Activated effector memory CD4-positive, alpha-beta T cell treated with Interleukin-2 at 50 U/mL for 16 hours (primary cell): ENCODE results near the gene C9orf152.
"Not testable (repeated sequence)": the region's sequence is repeated elsewhere in the genome, so short reads cannot be mapped to it uniquely, and the experiment has no call there.

ENCODE experiments used
- DNase-seq: peaks from one replicate; pipeline ENCODE4 v3.0.0-alpha.2; 2020

C9orf152 gene

DNA sequence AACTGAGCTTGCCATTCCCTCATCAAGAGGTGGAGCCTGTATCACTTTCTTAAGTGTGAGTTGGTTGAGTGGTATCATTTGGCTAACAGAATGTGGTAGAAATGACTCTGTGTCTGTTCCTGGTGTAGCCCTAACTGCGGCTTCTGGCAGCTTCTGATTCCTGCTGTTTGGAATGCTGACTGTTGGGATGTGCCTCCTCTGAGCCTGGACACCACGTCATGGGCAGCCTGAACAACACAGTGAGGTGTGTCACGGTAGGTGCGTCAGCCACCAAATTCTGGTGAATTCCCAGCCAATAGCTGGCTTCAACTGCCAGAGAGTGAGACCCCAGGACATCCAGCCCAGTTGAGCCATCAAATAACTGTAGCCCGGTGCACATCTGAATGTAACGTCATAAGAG is 6.1 kb upstream of the C9orf152 start:
- DNase-seq, result no peak

DNA sequence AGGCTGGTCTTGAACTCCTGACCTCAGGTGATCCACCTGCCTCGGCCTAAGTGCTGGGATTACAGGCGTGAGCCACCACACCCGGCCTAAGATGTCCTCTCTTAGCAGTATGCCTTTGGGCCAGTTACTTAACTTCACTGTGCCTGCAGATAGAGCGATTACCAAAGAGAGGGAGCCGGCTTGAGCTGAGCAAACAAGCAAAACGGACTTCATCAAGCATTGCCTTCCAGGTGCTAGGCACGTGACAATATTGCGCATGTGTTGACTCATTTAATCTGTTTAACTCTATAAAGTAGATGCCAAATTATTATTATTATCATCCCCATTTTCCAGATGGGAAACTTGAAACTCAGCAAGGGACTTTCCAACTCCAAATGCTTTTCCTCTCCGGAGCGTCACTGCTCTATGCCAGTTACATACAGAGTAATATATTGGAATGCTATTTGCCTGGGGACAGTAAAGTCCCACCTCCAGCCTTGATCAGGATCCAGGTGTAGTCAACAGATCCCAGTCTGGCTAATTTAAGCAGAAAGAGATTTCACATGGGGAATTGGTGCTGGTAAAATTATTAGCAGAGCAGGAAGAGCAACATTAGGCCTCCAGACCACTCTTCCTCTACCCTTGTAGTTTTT is 5.6 kb upstream of the C9orf152 start:
- DNase-seq, result no peak

DNA sequence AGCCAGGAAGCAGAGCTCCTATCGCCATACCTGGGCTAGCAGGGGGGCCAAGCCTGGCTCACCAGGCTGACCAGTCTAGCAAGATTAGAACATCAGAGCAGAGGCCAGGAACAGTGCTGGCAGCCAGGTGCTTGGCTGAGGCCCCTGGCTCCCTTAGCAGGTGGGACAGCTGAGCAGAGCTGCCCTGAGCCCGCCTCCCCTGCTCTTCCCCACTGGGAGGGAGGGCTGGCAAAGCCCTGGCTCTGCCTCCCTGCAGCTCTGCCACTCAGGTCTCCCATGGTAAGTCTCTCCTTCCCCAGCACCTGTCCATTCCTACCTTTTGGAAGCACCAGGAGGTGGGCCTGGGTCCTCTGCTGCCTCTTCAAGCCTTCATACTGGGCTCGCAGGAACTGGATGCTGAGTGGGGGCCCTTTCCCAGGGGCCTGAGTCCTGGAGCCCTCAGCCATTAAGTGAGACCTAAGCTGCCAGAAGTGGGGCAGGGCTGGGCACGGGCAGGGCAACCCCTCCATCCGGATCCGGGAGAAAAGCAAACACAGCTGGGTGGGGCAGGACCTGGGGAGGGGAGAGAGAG is 803 bp downstream of the C9orf152 start:
- no peak for DNase-seq

DNA sequence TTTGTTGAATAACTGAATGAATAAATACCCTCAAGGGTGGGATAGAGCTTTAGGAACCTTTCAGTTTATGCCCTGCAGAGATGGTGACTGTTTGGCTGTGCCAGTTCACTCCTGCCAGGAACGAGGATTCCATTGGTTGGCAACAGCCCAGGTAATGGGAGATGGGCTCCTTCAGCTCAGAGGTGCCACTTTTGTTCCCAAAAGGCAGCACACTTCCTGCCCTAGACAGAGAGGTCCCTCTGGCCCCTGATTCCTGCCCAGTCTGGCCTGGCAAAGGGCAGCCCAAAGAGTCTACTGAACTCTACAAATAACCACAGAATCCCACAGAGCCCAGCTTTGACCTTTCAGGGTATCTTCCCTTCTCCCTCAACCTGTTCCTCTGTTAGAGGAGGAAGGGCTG is 1.6 kb downstream of the C9orf152 start:
- DNase-seq, result no peak

DNA sequence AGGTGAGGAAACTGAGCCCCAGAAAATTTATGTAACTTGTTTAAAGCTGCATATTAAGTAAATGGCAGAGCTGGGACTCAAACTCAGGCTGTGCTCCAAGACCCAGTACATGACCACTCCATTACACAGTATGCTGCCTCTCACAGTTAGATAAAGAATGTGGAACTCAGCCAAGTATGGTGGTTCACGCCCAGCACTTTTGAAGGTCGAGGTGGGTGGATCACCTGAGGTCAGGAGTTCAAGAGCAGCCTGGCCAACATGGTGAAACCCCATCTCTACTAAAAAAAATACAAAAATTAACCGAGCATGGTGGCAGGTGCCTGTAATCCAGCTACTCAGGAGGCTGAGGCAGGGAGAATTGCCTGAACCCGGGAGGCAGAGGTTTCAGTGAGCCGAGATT is 2.3 kb downstream of the C9orf152 start:
- DNase-seq, result not testable (repeated sequence)

DNA sequence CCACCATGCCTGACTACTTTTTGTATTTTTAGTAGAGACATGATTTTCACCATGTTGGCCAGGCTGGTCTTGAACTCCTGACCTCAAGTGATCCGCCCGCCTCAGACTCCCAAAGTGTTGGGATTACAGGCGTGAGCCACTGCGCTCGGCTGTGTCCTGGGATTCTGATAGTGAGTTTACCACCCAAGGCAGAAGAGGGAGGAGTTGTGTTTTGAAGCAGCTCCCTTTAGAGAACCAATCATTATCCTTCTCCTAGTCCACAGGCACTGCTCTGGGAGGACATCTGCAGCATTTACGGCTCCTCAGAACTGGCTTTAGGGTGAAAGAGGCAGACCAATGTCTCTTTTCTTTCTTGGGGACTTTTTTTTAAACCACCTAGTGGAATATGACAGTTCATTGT is 5.7 kb downstream of the C9orf152 start:
- DNase-seq, result no peak

DNA sequence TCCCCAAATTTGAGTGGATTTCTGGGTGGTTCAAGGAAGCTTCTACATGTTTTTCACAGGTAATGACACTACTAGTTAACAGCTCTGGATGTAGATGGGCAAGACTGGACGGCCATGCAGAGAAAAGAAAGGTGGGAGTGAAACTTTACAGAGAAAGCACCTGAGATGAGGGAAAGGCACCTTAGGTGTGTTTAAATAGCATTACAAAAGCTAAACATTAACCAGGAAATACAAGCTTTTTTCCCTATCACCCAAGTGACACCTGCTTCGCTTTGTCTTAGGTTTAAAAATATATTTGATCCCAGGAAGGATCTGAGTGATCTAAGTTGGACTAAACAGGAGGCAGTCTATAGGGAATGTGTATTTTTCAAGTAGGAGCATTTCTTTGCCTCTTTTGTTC is 8.3 kb downstream of the C9orf152 start:
- DNase-seq, result no peak

DNA sequence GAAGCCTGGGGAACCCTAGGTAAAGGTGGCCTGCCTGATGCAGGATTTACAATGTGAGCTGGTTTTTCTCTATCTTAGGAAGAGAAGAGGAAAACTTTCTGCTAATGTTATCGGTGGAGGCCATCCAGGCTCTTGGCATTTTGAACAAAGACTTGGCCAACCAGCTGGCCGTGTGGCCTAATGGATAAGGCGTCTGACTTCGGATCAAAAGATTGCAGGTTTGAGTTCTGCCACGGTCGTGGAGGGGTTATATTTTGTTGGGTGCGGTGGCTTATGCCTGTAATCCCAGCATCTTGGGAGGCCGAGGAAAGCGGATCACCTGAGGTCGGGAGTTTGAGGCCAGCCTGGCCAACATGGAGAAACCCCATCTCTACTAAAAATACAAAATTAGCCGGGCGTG is 9.6 kb downstream of the C9orf152 start:
- no peak for DNase-seq

DNA sequence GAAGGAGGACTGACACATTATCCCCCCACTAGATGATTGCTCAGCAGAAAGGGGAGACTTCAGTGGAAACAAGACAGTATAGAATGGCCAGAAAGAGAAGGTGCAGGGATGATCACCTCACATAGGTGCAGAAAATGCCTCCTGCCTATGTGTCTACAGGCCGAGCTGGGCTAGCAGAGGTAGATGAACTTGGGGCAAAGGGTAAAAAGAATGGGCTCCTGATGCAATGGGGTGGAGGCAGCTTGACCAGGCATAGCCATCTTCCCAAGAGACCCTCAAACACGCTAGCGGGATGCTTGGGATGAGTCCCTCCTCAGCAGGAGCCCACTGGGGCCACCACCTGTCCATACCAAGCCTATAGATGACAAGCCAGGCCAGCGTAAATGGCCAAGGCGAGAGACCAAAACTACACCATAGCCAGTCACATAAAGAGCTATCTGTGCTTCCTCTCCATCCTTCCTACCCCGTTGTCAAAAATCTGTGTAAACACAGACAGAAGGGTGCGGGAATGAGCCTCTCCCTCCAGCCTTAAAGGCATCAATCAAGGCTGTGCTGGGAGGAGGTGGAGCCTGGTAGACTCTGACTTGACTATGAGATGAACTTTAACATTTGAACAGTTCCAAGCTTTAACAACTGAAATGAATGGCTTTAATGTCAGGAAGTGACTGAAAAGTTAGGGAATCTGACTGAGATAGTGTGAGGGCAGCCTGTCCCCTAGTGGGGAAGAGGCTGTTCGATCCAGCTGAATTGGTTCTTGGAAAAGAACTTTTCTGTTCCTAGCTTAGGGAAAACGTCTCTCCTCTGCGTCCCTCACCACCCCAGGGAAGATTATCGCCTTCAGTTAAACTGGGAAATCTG is 10.4 kb downstream of the C9orf152 start:
- no peak for DNase-seq

DNA sequence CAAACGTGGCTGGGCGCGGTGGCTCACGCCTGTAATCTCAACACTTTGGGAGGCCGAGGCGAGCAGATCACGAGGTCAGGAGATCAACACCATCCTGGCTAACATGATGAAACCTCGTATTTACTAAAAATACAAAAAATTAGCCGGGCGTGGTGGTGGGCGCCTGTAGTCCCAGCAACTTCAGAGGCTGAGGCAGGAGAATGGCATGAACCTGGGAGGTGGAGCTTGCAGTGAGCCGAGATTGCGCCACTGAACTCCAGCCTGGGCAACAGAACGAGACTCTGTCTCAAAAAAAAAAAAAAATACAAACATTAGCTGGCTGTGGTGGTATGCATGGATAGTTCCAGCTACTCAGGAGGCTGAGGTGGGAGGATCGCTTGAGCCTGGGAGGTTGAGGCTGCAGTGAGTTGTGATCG is 11.9 kb downstream of the C9orf152 start:
- DNase-seq, result not testable (repeated sequence)

DNA sequence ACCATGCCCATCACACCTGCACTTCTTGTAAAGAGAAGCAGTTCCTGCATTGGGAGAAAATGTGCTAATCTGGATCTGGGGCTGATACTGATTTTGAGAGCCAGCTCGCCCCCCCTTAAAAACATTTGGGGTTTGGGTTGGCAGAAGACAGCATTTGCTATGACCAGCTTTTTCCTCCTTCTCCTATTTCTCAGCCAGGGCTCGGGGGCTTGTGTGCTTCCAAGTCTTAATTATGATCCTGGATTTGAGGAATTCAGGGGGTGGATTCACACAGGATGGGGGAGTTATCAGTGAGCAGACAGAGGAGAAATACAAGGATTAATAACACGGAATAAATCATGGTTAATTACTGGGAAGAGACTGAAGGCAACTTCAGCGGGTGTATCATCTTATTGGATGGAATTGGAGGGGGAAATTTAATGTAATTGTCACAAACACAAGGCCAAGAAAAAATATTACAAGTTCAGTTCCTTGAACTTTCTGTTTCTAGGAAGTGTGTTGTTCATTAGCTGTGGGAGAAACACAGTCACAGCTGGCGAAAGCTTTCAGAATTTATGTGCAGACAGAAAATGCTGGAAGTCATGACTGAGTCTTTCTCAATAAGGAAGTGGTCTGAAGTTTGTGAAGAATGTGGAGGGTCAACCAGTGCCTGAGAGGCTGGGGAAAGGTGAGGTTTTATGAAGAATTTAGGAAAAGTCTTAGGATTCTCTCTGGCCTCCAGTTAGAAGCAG is 15.3 kb downstream of the C9orf152 start:
- DNase-seq, result no peak

DNA sequence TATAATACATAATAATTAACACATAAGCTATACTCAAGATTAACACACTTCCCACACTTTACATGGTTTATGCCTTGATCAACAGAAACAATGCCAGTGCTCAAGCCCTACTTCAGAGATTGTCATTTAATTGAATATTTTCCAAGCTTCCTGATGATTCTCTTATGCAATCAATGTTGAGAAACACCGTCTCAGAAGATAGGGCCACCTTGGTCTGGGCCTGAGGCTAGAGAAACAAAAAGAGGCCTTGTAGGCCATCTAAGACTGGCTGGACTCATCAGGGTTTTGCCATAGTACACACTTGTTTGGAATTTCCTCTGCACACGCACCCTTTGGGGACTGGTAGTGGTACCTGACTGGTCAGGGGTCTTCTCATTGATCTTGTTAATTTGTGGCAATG is 16.3 kb downstream of the C9orf152 start:
- DNase-seq, result no peak

DNA sequence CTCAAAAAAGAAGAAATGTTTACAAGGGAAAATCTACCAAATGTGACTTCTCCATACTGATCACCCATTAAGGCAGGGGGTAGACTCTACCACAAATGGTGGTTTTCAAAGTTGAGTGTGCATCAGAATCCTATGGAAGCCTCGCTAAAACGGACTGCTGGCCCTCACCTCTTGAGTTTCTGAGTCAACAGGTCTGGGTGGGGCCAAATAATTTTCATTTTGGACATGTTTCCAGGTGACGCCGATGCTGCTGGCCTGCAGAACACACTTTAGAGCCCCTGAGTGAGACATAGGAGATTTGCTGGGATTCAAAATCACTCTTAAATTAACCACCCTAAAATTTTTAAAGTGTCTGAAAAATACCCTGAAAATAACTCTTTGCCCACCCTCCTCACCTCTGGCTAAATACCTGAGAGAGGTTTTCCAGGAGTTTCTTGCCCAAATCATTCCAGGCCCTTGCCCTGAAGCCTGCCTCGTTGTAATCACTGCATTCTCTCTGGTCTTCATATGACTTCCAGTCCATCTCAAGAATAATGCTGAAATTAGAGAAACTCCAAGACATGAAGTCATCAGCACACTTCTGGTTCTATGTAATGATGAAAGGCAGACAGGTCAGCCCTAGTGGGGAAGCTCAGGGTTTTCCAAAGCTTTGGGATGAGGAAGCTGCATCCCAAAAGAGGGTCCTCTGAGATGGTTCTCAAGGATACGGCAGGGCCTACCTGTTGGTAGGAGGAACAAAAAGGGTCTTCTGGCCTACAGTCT is 18.2 kb downstream of the C9orf152 start:
- no peak for DNase-seq

DNA sequence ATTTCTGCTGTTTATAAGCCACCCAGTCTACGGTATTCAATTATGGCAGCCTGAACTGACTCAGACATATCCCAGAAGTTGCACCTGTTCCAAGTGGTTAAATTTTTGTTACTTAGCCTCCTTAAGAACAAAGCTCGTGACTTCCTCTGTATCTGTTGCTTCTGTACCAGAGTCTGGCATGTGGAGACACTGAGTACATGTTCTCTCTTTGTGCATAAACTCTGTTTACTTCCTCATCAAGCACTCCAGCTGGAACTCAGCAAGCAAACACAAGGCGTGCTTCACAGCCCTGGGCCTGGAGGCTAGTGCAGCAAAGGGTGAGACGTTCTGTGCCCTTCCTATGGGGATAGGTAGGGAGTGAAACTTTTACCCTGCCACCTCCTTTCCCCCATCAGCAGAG is 19.0 kb downstream of the C9orf152 start:
- no peak for DNase-seq

DNA sequence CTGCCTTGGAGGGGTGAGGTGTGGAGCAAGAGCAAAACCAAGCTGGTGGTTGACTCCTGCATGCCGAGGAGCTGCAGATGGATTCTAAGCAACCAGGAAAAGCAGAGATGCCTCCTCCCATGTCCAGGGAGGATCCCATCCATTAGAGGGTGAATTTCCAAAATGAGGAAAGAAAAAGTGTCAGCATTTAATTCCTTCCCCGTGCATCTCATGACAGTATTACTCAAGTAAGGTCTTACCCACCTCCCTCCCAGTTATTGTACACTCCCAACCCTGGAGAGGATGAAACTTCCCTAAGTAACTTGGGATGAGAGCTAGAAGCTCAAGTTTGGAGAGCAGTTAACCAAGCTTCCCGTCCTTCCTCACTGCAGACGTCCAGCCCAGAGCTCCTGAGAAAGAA is 19.9 kb downstream of the C9orf152 start:
- no peak for DNase-seq

DNA sequence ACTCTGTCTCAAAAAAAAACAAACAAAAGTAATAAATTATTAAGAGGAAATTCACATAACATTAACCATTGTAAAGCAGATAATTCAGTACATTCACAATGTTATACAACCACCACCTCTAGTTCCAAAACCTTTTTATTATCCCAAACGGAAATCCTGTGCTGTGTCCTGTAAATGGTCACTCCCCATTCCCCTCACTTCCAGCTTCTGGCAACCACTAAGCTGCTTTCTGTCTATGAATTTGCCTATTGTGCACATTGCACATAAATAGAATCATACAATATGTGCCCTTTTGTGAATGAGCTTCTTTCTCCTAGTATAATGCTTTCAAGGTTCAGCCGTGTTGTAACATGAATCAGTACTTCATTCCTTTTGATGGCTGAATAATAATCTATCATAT is 20.8 kb downstream of the C9orf152 start:
- no peak for DNase-seq

DNA sequence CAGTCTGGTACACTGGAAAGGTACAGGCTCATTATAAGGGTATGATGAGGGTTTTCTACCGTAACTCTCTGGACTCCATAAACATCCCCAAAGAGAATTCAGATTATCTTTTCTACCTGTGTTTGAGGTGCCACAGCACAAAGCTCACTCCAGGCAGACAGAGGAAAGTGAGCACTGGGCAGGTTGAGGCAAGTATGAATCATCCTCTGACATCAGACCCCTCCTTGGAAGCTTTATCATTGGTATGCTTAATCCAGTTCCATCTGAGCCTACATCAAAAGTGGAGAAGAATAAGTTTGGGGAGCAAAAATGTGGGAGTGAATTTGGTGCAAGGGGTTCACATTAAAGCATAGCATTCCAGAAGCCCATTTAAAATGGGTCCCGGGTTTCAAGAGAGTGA is 21.7 kb downstream of the C9orf152 start:
- no peak for DNase-seq

DNA sequence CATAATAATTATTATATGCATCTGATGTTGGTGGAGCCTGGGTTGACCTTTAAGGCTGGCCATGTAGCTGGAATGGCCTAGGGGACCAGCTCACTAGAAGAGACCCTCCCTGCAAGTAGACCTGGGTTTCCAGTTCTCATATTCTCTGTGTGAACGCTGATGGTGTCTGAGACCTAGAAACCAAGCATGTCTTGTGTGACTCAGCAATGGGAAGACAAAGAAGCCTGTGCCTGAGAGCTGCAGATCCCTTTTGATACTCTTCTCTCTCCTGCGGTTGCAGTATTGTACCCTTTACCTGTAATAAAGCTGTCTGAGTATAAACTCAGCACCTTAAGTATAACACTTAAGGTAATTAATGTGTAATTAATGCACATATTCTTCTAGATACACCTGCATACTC is 22.2 kb downstream of the C9orf152 start:
- DNase-seq, result no peak

DNA sequence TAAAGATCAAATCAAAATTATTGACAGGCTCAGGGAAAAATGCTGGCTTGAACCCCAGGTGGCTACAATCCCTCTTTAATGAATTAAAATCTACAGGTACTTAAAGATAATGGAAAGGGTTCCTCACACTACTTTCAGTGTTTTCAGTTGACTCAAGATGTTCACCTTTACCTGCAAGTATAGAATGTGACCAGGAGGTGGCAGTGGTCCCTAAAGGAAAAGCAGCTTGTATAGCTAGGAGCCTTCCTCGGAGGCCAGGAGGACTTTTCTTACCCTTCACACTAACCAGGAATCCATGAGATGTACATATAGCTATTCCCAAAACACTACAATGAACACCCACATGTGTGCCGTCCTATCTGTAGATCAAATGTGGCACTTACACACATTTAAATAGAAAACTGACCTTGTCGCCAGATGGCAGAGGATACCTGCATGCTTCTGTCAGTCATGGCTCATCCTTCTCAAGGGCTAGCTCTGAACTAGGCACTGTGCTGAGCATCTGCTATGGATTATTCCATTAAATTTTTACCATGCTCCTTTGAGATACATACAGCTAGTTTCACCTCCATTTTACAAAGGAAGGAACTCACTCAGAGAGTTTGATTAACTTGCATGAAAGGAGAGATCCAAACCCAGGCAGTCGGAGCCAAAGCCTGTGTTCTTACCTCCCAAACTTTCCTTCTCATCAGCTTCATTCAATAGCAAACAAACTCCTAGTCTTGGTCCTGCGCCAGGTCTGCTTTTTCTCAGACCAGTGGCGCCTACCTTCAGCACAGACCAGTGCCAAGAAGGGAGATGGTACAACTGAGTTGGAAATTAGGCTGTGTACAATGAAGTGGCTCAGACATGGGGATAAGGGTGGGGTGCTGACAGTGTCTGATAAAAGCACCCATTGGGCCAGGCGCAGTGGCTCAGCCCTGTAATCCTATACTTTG is 24.5 kb downstream of the C9orf152 start:
- DNase-seq, result peak; percentile 5

DNA sequence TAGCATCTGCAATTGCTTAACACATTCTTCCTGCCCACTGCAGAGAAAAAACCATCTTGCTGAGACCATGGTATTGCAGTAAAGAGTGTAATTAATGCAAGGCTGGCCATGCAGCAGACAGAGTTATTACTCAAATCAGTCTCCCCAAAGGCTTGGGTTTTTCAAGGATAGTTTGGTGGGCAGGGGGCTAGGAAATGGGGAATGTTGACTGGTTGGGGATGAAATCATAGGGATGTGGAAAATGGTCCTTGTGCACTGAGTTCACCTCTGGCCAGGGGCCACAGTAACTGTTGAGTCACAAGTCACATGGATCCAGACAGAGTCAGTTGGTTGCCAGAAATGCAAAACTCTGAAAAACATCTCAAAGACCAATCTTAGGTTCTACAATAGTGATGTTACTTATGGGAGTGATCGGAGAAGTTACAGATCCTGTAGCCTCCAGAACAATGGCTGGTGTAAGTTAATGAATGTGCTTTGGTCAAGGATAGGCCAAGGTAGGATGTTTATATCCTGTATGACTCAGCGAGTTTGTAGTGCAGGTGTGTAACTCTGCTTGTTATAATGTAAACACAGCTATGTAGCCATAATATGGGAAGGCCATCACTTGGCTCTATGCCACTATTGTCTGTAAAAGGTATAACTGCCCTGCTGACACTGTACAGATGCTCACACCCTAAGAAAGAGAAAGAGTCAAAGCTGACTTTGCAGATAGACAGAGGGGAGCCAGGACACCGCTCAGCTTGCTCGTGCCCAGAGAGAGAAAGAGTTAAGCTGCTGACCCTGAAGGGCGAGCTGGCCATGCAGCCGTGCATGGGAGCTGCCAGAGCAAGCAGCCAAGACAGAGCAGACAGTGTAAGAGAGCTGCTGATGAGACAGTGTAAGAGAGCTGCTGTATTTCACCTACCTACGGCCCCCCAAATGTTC is 27.2 kb downstream of the C9orf152 start:
- DNase-seq, result no peak

DNA sequence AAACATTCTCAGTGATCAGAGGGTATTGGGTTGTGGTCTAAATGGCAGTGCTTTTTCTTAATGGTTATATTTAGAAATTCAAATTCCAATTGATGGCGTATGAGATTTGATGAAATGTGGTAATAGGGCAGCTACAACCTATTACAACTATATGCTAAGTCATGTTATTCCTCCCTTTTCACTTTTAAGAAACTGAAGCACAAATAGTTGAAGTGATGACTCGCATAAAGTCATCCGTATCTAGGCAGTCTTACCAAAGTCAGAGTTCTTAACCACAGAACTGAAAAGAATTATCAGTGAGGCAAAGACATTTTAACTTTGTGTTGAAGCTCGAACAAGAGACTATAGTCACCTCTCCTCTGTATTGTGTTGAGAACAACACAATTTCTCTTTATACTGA is 28.2 kb downstream of the C9orf152 start:
- no peak for DNase-seq
